CD4-positive, alpha-beta T cell treated with Interleukin-12 subunit alpha and Interleukin-12 subunit beta, for 1 hour (primary cell): Measurements from ENCODE around the gene CLCN5.

Source experiments
- DNase-seq: peaks from one replicate; pipeline ENCODE4 v3.0.0-alpha.2; 2020

CLCN5 gene

GRCh38 chrX:49934729-49935128 lies 12.3 kb downstream of the CLCN5 start:
- DNase-seq: no peak

- DNase-seq: no peak
Observed at GRCh38 chrX:49947781-49948180, 25.4 kb downstream of the CLCN5 start.

GRCh38 chrX:49949961-49950360 lies 27.6 kb downstream of the CLCN5 start:
- no peak for DNase-seq

GRCh38 chrX:49951524-49952193 lies 29.3 kb downstream of the CLCN5 start:
- DNase-seq: no peak

GRCh38 chrX:49956313-49956712 lies 33.9 kb downstream of the CLCN5 start:
- DNase-seq: no peak

GRCh38 chrX:49958727-49959485 lies 36.5 kb downstream of the CLCN5 start:
- DNase-seq: no peak

- DNase-seq: no peak
Observed at GRCh38 chrX:49959602-49960001, 37.2 kb downstream of the CLCN5 start.

GRCh38 chrX:49960061-49960460 lies 37.7 kb downstream of the CLCN5 start:
- DNase-seq: no peak

GRCh38 chrX:49970674-49971073 lies 48.3 kb downstream of the CLCN5 start:
- no peak for DNase-seq

- no peak for DNase-seq
Observed at GRCh38 chrX:49972328-49972860, 50.0 kb downstream of the CLCN5 start.

GRCh38 chrX:49976682-49977197 lies 54.3 kb downstream of the CLCN5 start:
- no peak for DNase-seq

GRCh38 chrX:49977319-49978090 lies 55.1 kb downstream of the CLCN5 start:
- no peak for DNase-seq

GRCh38 chrX:49978176-49978575 lies 55.8 kb downstream of the CLCN5 start:
- no peak for DNase-seq

- DNase-seq: no peak
Observed at GRCh38 chrX:49986058-49986457, 63.7 kb downstream of the CLCN5 start.

GRCh38 chrX:49987651-49988050 lies 65.3 kb downstream of the CLCN5 start:
- no peak for DNase-seq

GRCh38 chrX:49988143-49988542 lies 65.7 kb downstream of the CLCN5 start:
- DNase-seq: no peak

GRCh38 chrX:49991758-49992157 lies 69.4 kb downstream of the CLCN5 start:
- DNase-seq: no peak

GRCh38 chrX:49992853-49993252 lies 70.5 kb downstream of the CLCN5 start:
- DNase-seq: no peak

- no peak for DNase-seq
Observed at GRCh38 chrX:49993661-49994060, 71.3 kb downstream of the CLCN5 start.

- DNase-seq: no peak
Observed at GRCh38 chrX:49995107-49995731, 72.8 kb downstream of the CLCN5 start.

- no peak for DNase-seq
Observed at GRCh38 chrX:49995795-49996455, 73.5 kb downstream of the CLCN5 start.

GRCh38 chrX:49996474-49996873 lies 74.1 kb downstream of the CLCN5 start:
- DNase-seq: no peak
